HG03354 (cell line): Measurements from ENCODE around the gene OR2C1.

Source experiments
- ATAC-seq: cut with Tn5 transposase; IDR thresholded peaks from one replicate; pipeline ENCODE4 v1.9.1; 2021; ENCODE audit warnings: mild to moderate bottlenecking; ENCODE audit not compliant: unreplicated experiment, poor library complexity, severe bottlenecking

OR2C1 gene

GRCh38 chr16:3388325-3388724 lies 32.6 kb downstream of the OR2C1 start:
- no peak for ATAC-seq

DNA sequence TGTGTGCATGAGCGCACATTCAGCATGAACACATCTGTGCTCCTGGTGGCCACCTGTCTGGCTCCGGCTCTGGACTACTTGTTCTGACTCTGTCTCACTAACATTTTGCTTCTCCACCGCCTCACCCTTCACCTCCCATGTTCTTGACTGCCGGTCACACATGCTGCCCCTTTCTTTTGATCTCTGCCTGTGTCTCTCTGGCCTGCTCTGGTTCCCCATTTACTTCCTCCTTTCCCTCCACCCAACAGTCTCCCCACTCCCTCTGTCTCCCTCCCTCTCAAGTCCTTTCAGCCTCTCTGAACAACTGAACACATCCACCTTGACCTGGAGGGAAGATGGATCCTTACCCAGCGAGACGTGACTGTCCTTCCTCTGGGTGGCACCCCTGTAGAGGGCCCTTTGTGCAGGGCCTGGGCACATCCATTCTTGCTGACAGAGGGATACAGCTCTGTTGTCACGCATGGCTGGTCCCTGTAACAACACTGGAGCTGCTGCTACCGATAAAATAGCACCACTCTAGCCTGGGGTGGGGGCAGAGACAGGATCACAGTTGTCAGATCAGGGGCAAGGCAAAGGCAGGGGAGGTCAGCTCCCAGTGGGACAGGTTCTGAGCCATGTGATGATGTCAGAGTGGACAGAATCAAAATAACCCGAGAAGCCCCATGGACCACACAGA lies 34.1 kb downstream of the OR2C1 start:
- no peak for ATAC-seq

GRCh38 chr16:3400446-3400778 lies 44.7 kb downstream of the OR2C1 start:
- ATAC-seq: no peak

- ATAC-seq: peak; percentile 96
Measured at GRCh38 chr16:3400779-3401688, 45.3 kb downstream of the OR2C1 start, which contains the start of the genes ZNF174 and ZSCAN32. TSS of gene ZNF174 (plus strand) at chr16:3401215. CDS start at chr16:3402005, 790 bp downstream. TSS of gene ZSCAN32 (minus strand) at chr16:3401004. CDS start at chr16:3397557, 3,447 bp downstream.

- no peak for ATAC-seq
Measured at GRCh38 chr16:3401719-3402397, 46.2 kb downstream of the OR2C1 start.
